CD4-positive, alpha-beta T cell treated with Interleukin-15 for 1 hour (primary cell): Measurements from ENCODE around the gene KDM3B.
A peak's percentile ranks its signal among the peaks of the same experiment; 100 is the strongest.
"Not testable (repeated sequence)": the region's sequence is repeated elsewhere in the genome, so short reads cannot be mapped to it uniquely, and the experiment has no call there.

Experiments
- DNase-seq: peaks from one replicate; pipeline ENCODE4 v3.0.0-alpha.2; 2020

Gene KDM3B

GRCh38 chr5:138351517-138351916, 968 bp upstream of the KDM3B start:
- no peak for DNase-seq

GRCh38 chr5:138352722-138353559, 456 bp downstream of the KDM3B start:
- peak; percentile 74 for DNase-seq

DNA sequence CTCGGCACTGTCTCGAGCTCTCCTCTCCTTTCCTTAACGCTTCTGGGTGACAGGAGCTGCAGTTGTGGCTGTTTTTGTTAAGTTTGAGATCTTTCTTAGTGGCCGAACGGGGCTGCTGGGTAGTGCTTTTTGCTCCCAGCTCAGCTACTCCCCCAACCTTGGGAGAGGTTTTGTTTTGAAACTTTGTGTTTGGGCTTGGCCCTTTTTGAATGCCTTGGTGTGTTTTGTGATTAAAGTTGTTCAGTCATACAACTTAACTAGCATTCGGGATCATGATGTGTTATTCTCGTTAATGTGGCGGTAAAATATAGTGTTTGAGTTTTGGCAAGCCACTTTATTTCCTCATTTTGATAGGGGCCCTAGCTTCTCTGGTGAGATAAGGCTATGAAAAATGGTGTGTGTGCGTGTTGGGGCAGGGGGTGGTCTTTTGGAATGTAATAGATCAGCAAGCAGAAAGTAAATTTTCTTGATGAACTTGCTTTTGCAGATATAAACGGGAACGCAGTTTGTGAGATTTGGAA, 1.1 kb downstream of the KDM3B start:
- no peak for DNase-seq

- DNase-seq = no peak
Measured at GRCh38 chr5:138354387-138354786, 1.9 kb downstream of the KDM3B start.

- DNase-seq = peak; percentile 62
Measured at GRCh38 chr5:138354926-138355378, 2.5 kb downstream of the KDM3B start.

GRCh38 chr5:138359621-138360020, 7.1 kb downstream of the KDM3B start:
- DNase-seq = no peak

GRCh38 chr5:138360941-138361452, 8.5 kb downstream of the KDM3B start:
- DNase-seq = no peak

DNA sequence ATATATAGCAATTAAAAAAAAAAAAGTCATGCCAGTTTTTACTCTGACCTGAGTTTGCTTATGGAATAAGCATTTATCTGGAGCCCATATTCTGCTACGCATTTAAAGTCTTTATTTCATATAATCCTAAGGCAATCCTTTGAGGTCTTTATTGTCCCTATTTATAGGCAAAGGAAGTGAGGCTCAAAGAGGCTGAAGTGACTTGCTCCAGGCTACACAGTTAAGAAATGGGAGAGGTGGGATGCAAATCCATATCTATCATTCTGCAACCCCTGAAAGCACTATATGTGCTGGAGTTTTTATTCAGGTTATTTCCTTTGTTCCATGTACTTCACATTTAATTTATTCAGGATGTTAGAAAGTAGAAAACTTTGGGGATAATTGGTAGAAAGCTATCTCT, 12.1 kb downstream of the KDM3B start:
- no peak for DNase-seq

GRCh38 chr5:138366632-138367382, 14.3 kb downstream of the KDM3B start:
- no peak for DNase-seq

- DNase-seq = no peak
Measured at GRCh38 chr5:138369261-138369660, 16.8 kb downstream of the KDM3B start.

- no peak for DNase-seq
Measured at GRCh38 chr5:138369706-138370105, 17.2 kb downstream of the KDM3B start.

- DNase-seq = no peak
Measured at GRCh38 chr5:138370537-138370936, 18.1 kb downstream of the KDM3B start.

- DNase-seq = no peak
Measured at GRCh38 chr5:138371454-138371853, 19.0 kb downstream of the KDM3B start.

DNA sequence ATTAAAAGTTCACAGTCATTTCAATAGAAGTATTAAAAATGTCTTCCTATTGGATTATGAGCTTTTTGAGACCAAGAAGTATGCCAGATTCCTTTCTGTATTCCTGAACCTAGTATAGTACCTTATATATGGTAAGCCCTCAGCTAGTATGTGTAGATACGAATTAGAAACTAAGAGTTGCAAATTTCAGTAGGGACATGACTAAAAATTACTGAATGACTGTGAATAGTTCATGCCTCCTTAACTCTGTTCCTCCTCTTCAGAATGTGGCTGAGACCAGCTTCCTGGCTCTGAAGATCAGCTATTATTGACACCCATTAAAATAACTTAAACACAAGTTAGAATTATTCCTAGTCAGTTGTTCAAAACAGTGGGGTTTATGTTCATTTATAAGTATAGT, 19.7 kb downstream of the KDM3B start:
- no peak for DNase-seq

DNA sequence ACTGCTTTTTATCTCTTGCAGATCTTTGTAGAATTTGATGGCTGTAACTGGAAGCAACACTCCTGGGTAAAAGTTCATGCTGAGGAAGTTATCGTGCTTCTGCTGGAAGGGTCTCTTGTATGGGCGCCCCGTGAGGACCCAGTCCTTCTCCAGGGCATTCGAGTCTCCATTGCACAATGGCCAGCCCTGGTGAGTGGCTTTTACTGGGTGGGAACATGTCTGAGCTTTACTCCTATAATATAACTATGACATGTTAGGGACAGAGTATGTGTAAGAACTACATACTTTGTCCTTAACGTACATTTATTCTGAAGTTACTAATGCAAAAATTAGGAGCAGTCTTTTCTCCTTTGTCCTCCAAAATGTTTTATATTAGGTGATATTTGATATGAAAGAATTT, 20.2 kb downstream of the KDM3B start:
- no peak for DNase-seq

DNA sequence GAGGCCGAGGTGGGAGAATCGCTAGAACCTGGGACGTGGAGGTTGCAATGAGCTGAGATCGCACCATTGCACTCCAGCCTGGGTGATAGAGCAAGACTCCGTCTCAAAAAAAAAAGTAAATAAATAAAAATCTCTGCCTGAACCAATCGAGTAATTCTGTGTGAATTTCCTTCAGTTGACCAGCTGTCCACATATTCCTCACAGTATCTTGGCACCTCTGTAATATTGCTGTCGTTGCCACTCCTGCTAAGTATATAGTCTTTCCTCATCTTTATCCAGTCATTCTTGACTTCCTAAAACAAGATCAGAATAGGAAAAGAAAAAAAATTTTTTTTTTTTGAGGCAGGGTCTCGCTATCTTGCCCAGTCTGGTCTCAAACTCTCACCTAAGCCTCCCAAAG, 29.9 kb downstream of the KDM3B start:
- DNase-seq = no peak

- DNase-seq = no peak
Measured at GRCh38 chr5:138385660-138386059, 33.2 kb downstream of the KDM3B start.

- DNase-seq = no peak
Measured at GRCh38 chr5:138386290-138386689, 33.8 kb downstream of the KDM3B start.

DNA sequence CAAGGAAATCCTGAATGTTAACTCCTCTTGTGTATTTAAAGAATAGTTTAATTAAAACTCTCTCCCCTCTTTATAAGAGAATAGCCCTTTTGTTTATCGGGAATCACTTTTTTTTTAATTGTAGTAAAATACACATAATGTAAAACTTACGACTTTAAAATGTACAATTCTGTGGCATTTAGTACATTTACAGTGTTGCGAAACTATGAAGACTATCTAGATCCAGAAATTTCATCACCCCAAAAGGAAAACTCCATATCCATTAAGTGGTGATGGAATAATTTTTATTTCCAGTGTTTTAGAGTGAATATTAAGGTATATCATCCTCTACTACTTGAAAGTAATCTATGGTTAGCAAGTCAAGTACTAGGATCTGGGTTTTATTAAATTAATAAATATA, 36.8 kb downstream of the KDM3B start:
- DNase-seq = no peak

GRCh38 chr5:138389911-138390310, 37.4 kb downstream of the KDM3B start:
- not testable (repeated sequence) for DNase-seq

- no peak for DNase-seq
Measured at GRCh38 chr5:138391859-138392386, 39.4 kb downstream of the KDM3B start.

GRCh38 chr5:138402640-138403039, 50.2 kb downstream of the KDM3B start:
- no peak for DNase-seq

DNA sequence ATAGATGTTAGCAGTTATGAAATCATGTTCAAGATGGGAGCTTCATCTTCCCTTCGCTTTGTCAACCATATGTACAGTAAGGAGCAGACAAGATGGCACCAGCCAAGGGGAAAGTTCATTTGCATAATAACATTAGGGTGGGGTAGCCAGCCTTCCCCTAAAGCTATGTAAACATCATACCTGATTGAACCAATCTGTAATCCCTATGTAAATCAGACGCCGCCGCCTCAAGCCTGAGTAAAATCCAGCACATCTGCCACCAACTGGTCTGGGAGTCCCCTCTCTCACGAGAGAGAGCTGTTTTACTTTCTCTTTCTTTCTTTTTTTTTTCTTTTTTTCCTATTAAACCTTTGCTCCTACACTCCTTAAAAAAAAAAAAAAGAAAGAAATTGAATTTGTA, 55.5 kb downstream of the KDM3B start:
- no peak for DNase-seq
